GM21529 (cell line): ENCODE data around the gene ZNF516.

Source experiments
- ATAC-seq: cut with Tn5 transposase; IDR thresholded peaks from one replicate; pipeline ENCODE4 v1.9.1; 2021; ENCODE audit not compliant: unreplicated experiment

The ZNF516 gene

GRCh38 chr18:76457475-76457874 is 37.6 kb downstream of the ZNF516 start:
- no peak for ATAC-seq

GRCh38 chr18:76456823-76457222 is 38.2 kb downstream of the ZNF516 start:
- no peak for ATAC-seq

GRCh38 chr18:76456018-76456750 is 38.9 kb downstream of the ZNF516 start:
- no peak for ATAC-seq

GRCh38 chr18:76455003-76455676 is 39.9 kb downstream of the ZNF516 start:
- no peak for ATAC-seq

- ATAC-seq = no peak
Measured at GRCh38 chr18:76454418-76454817, 40.6 kb downstream of the ZNF516 start.

GRCh38 chr18:76453932-76454331 is 41.1 kb downstream of the ZNF516 start:
- ATAC-seq = no peak

- ATAC-seq = no peak
Measured at GRCh38 chr18:76453057-76453561, 41.9 kb downstream of the ZNF516 start.

- ATAC-seq = no peak
Measured at GRCh38 chr18:76452357-76452756, 42.7 kb downstream of the ZNF516 start.

- ATAC-seq = peak; percentile 27
Measured at GRCh38 chr18:76451396-76452331, 43.4 kb downstream of the ZNF516 start.

- peak; percentile 52 for ATAC-seq
Measured at GRCh38 chr18:76450452-76451395, 44.3 kb downstream of the ZNF516 start.

- no peak for ATAC-seq
Measured at GRCh38 chr18:76449111-76449453, 46.0 kb downstream of the ZNF516 start.

GRCh38 chr18:76448256-76449110 is 46.6 kb downstream of the ZNF516 start:
- no peak for ATAC-seq

GRCh38 chr18:76447258-76447890 is 47.7 kb downstream of the ZNF516 start:
- ATAC-seq = no peak

GRCh38 chr18:76446321-76447257 is 48.5 kb downstream of the ZNF516 start:
- ATAC-seq = no peak

GRCh38 chr18:76445741-76446232 is 49.3 kb downstream of the ZNF516 start:
- ATAC-seq = no peak

GRCh38 chr18:76445275-76445674 is 49.8 kb downstream of the ZNF516 start:
- ATAC-seq = no peak

- ATAC-seq = no peak
Measured at GRCh38 chr18:76444446-76445105, 50.5 kb downstream of the ZNF516 start.
